IMR-90 (cell line): ENCODE measurements around the gene GLT1D1. TPM values are rescaled to one million over a fixed set of nuclear protein-coding genes. Genes with fewer than 3 reads are reported as not detected.

Experiments
- ATAC-seq: fragments of 200-7000 bp; cut with Tn5 transposase; 2 replicates; pipeline ENCODE4 v1.9.1; 2020; ENCODE audit warnings: low read depth, mild to moderate bottlenecking, moderate library complexity
- BruUV-seq: library from RNA; stranded (reverse); fragments of 400-500 nt; replicated peaks from 2 replicates; lab custom pipeline; 2021; lab: Mats Ljungman, UMichigan
- CTCF ChIA-PET: fragments of 300-600 bp; formaldehyde crosslinking; extraction: SDS; loops from one replicate; lab custom pipeline; 2021; ENCODE audit warnings: antibody characterized with exemption; lab: Yijun Ruan, JAX
- POLR2A ChIA-PET: fragments of 300-600 bp; sonication (Branson Sonifier 250); formaldehyde crosslinking; loops from one replicate; lab custom pipeline; 2022; ENCODE audit warnings: antibody characterized with exemption; ENCODE audit not compliant: unreplicated experiment; lab: Charles Lee
- DNase-seq: peaks from one replicate; pipeline ENCODE4 v3.0.0; 2013
- H2AFZ ChIP-seq: replicated peaks from 2 replicates; pipeline ENCODE3; 2013; ENCODE audit warnings: low read length, mild to moderate bottlenecking; ENCODE audit not compliant: poor library complexity
- H2AK5ac ChIP-seq: 2 replicates; pipeline ENCODE4 v1.6.1; 2013; ENCODE audit warnings: low read depth, low read length, inconsistent platforms
- H2AK9ac ChIP-seq: replicated peaks from 2 replicates; pipeline ENCODE3; 2013; ENCODE audit warnings: mild to moderate bottlenecking, low read depth, low read length, moderate library complexity; ENCODE audit not compliant: poor library complexity
- H2BK120ac ChIP-seq: 2 replicates; pipeline ENCODE4 v1.6.1; 2013; ENCODE audit warnings: low read depth, low read length, inconsistent platforms
- H2BK15ac ChIP-seq: 3 replicates; pipeline ENCODE4 v1.6.1; 2013; ENCODE audit warnings: low read depth, low read length, inconsistent platforms
- H2BK20ac ChIP-seq: 2 replicates; pipeline ENCODE4 v1.6.1; 2013; ENCODE audit warnings: low read depth, mild to moderate bottlenecking, inconsistent platforms, low read length, moderate library complexity
- H2BK5ac ChIP-seq: 2 replicates; pipeline ENCODE4 v1.6.1; 2013; ENCODE audit warnings: mild to moderate bottlenecking, low read depth, low read length, inconsistent platforms; ENCODE audit not compliant: poor library complexity, severe bottlenecking
- H3K14ac ChIP-seq: replicated peaks from 2 replicates; pipeline ENCODE4 v1.6.1; 2013; ENCODE audit warnings: low read depth, low read length, inconsistent platforms
- H3K18ac ChIP-seq: 2 replicates; pipeline ENCODE4 v1.6.1; 2013; ENCODE audit warnings: low read depth, low read length, control low read depth
- H3K23ac ChIP-seq: 2 replicates; pipeline ENCODE4 v1.6.1; 2013; ENCODE audit warnings: low read depth, low read length, inconsistent platforms
- H3K27ac ChIP-seq: 2 replicates; pipeline ENCODE4 v1.5.1; 2013; ENCODE audit warnings: mild to moderate bottlenecking, control low read depth, low read length; ENCODE audit not compliant: insufficient read depth
- H3K27me3 ChIP-seq: 2 replicates; pipeline ENCODE4 v1.6.1; 2013; ENCODE audit warnings: low read length; ENCODE audit not compliant: control insufficient read depth, insufficient read depth
- H3K36me3 ChIP-seq: 2 replicates; pipeline ENCODE4 v1.6.1; 2013; ENCODE audit warnings: low read length, mixed read lengths; ENCODE audit not compliant: control insufficient read depth, insufficient read depth
- H3K4ac ChIP-seq: 2 replicates; pipeline ENCODE4 v1.6.1; 2013; ENCODE audit warnings: low read depth, low read length, inconsistent platforms
- H3K4me1 ChIP-seq: 2 replicates; pipeline ENCODE4 v1.6.1; 2013; ENCODE audit warnings: low read length, mixed read lengths; ENCODE audit not compliant: control insufficient read depth, insufficient read depth
- H3K4me2 ChIP-seq: 2 replicates; pipeline ENCODE4 v1.6.1; 2013; ENCODE audit warnings: low read depth, mild to moderate bottlenecking, control low read depth, low read length, moderate library complexity
- H3K4me3 ChIP-seq: 2 replicates; pipeline ENCODE4 v1.5.1; 2013; ENCODE audit warnings: low read depth, mild to moderate bottlenecking, control low read depth, low read length, moderate library complexity; ENCODE audit not compliant: insufficient read depth
- H3K56ac ChIP-seq: 2 replicates; pipeline ENCODE4 v1.6.1; 2013; ENCODE audit warnings: low read length, inconsistent platforms; ENCODE audit not compliant: insufficient read depth; ENCODE audit errors: extremely low read depth
- H3K79me1 ChIP-seq, 2 experiments: 2 replicates each; pipeline ENCODE4 v1.6.1; 2013; ENCODE audit warnings: low read length in 2 of 2, inconsistent platforms in 1 of 2, low read depth in 1 of 2
- H3K9ac ChIP-seq: 2 replicates; pipeline ENCODE4 v1.6.1; 2013; ENCODE audit warnings: low read depth, low read length, control low read depth
- H3K9me1 ChIP-seq: 2 replicates; pipeline ENCODE4 v1.6.1; 2013; ENCODE audit warnings: low read length, inconsistent platforms; ENCODE audit not compliant: insufficient read depth
- H3K9me3 ChIP-seq: 2 replicates; pipeline ENCODE4 v1.6.1; 2013; ENCODE audit warnings: low read length; ENCODE audit not compliant: control insufficient read depth, insufficient read depth
- H4K20me1 ChIP-seq: 2 replicates; pipeline ENCODE4 v1.6.1; 2013; ENCODE audit warnings: low read length, inconsistent platforms; ENCODE audit not compliant: insufficient read depth
- H4K5ac ChIP-seq: 2 replicates; pipeline ENCODE4 v1.6.1; 2013; ENCODE audit warnings: mild to moderate bottlenecking, low read depth, low read length, control low read depth
- H4K8ac ChIP-seq, 2 experiments: 2 replicates each; pipeline ENCODE4 v1.6.1; 2013; ENCODE audit warnings: low read depth in 2 of 2, low read length in 2 of 2, control low read depth in 1 of 2, inconsistent platforms in 1 of 2
- H4K91ac ChIP-seq: 2 replicates; pipeline ENCODE4 v1.6.1; 2013; ENCODE audit warnings: low read depth, low read length, inconsistent platforms; ENCODE audit not compliant: insufficient read depth
- CEBPB ChIP-seq: IDR thresholded peaks from 2 replicates; pipeline ENCODE4 v1.6.1; 2012; ENCODE audit warnings: low read depth, low read length, improper control_type of control experiment
- ELK1 ChIP-seq: fragments of 150-350 bp; IDR thresholded peaks from 2 replicates; pipeline ENCODE4 v1.6.1; 2016; ENCODE audit warnings: low read depth, mild to moderate bottlenecking, low read length, moderate library complexity, borderline replicate concordance
- FOS ChIP-seq: fragments of 150-350 bp; IDR thresholded peaks from 2 replicates; pipeline ENCODE4 v1.6.1; 2016; ENCODE audit warnings: low read depth, low read length
- MAZ ChIP-seq: IDR thresholded peaks from 2 replicates; pipeline ENCODE4 v1.6.1; 2012; ENCODE audit warnings: low read depth, mild to moderate bottlenecking, low read length, improper control_type of control experiment, moderate library complexity, borderline replicate concordance
- NFE2L2 ChIP-seq: fragments of 150-350 bp; IDR thresholded peaks from 2 replicates; pipeline ENCODE4 v1.6.1; 2016; ENCODE audit warnings: low read depth, mild to moderate bottlenecking, low read length
- RAD21 ChIP-seq: IDR thresholded peaks from 2 replicates; pipeline ENCODE4 v1.6.1; 2012; ENCODE audit warnings: low read length, improper control_type of control experiment
- SMC3 ChIP-seq: fragments of 150-350 bp; IDR thresholded peaks from 2 replicates; pipeline ENCODE4 v1.6.1; 2016; ENCODE audit warnings: low read depth, mild to moderate bottlenecking, antibody characterized with exemption, low read length, moderate library complexity
- WGBS, 2 experiments: methylation state at CpG; one replicate each; pipeline versions ENCODE4 v1.1.5 to v1.1.7; 2013; ENCODE audit warnings: missing lambda C conversion rate in 2 of 2; ENCODE audit not compliant: insufficient read length in 1 of 2; ENCODE audit errors: extremely low coverage in 2 of 2; 5-methylcytosine and 5-hydroxymethylcytosine counted together
- dilution Hi-C: fragments of 300-500 bp; cut with HindIII; formaldehyde crosslinking; loops from one replicate; pipeline ENCODE4 v1.14.3; 2018; ENCODE audit warnings: low sequenced_read_pairs; ENCODE audit not compliant: unreplicated experiment
- in situ Hi-C: fragments of 300-500 bp; cut with MboI; formaldehyde crosslinking; loops from 3 replicates; pipeline ENCODE4 v1.14.3; 2019; ENCODE audit warnings: low sequenced_read_pairs, inconsistent platforms, mixed read lengths
- intact Hi-C: fragments of 100-400 bp; cut with micrococcal nuclease; formaldehyde crosslinking; loops from 2 replicates; pipeline ENCODE4 v1.10.0; 2022
- polyA plus RNA-seq, 3 experiments: library from polyadenylated mRNA; depleted of rRNA; stranded (reverse); fragments of >200 nt; gene quantifications; 2 replicates each; pipeline ENCODE4 v1.2.3, GENCODE V29; 2012; ENCODE audit warnings: low replicate concordance in 1 of 3
- total RNA-seq: library from RNA; depleted of rRNA; stranded (reverse); fragments of >200 nt; gene quantifications from 2 replicates; pipeline ENCODE4 v1.2.3, GENCODE V29; 2012

Gene GLT1D1
- total and polyA plus RNA-seq, 2 of the 4 experiments (the other 2 are of a cell fraction) = not detected

- 53% methylated on average over 3 of the region's 11 CpGs; no CpG with 5 or more reads in 1 of the 2 experiments for WGBS, 2 experiments
- Histone ChIP-seq H3K4me2 (no peak overlapping the region), H3K79me1 (no peaks in the 10 kb centered on the region), H2BK120ac (no peak overlapping the region), H4K91ac (no peak overlapping the region), H3K14ac (no peak overlapping the region), H2BK15ac (no peak overlapping the region), H4K8ac (no peak overlapping the region), H3K4me1 (no peaks in the 10 kb centered on the region), H2BK5ac (no peak overlapping the region), H3K27ac (no peak overlapping the region), H3K4me3 (no peak overlapping the region), H3K36me3 (no peaks in the 10 kb centered on the region), H4K20me1 (no peaks in the 10 kb centered on the region), H3K9me1 (no peaks in the 10 kb centered on the region), H3K23ac (no peak overlapping the region), H3K4ac (no peak overlapping the region), H3K9ac (no peak overlapping the region), H3K9me3 (peaks cover 39% of the 10 kb centered on the region), H3K56ac (no peak overlapping the region), H2BK20ac (no peak overlapping the region), H3K18ac (no peak overlapping the region), H3K27me3 (no peaks in the 10 kb centered on the region), H2AK9ac (no peak overlapping the region), H2AFZ (no peak overlapping the region), H4K5ac (no peak overlapping the region), H2AK5ac (no peak overlapping the region)
- CTCF ChIA-PET = no interaction called here
- TF ChIP-seq ELK1 (no peak), MAZ (no peak), RAD21 (no peak), NFE2L2 (no peak), FOS (no peak), SMC3 (no peak), CEBPB (no peak)
- intact Hi-C loops = no loop called here
- in situ Hi-C loops = no loop called here
- POLR2A ChIA-PET = no interaction called here
- BruUV-seq = no TSS peak
- ATAC-seq (no peak), DNase-seq (no peak)
- dilution Hi-C loops = no loop called here
Measured at GRCh38 chr12:128961957-128962356, 108.7 kb downstream of the GLT1D1 start.
